SK-N-SH treated with all-trans-retinoic acid at 6 μM for 48 hours (cell line): Measurements from ENCODE around the gene DLG2.

Experiments used
- ATAC-seq: fragments of 200-7000 bp; cut with Tn5 transposase; 3 replicates; pipeline ENCODE4 v1.9.1; 2020; ENCODE audit warnings: mild to moderate bottlenecking, moderate library complexity
- ARNTL ChIP-seq: fragments of 450-650 bp; formaldehyde crosslinking; IDR thresholded peaks from 2 replicates; pipeline ENCODE4 v1.5.0; 2020; ENCODE audit warnings: low read depth, mild to moderate bottlenecking, moderate library complexity, borderline replicate concordance
- BACH2 ChIP-seq: fragments of 250-450 bp; sonication (Bioruptor Pico); IDR thresholded peaks from 2 replicates; pipeline ENCODE4 v1.9.0; 2021; ENCODE audit warnings: mild to moderate bottlenecking, borderline replicate concordance
- CREB5 ChIP-seq: fragments of 250-450 bp; sonication (Bioruptor Pico); IDR thresholded peaks from 2 replicates; pipeline ENCODE4 v1.5.1; 2020; ENCODE audit warnings: low read depth, mild to moderate bottlenecking, moderate library complexity
- CSDC2 ChIP-seq: fragments of 250-450 bp; sonication (Bioruptor Pico); IDR thresholded peaks from 2 replicates; pipeline ENCODE4 v1.5.0; 2020; ENCODE audit warnings: mild to moderate bottlenecking, moderate library complexity
- ESRRG ChIP-seq: fragments of 250-450 bp; sonication (Bioruptor Pico); IDR thresholded peaks from 2 replicates; pipeline ENCODE4 v1.6.1; 2021; ENCODE audit warnings: mild to moderate bottlenecking
- GLIS3 ChIP-seq: fragments of 250-450 bp; sonication (Bioruptor Pico); IDR thresholded peaks from 2 replicates; pipeline ENCODE4 v1.5.0; 2020; ENCODE audit warnings: mild to moderate bottlenecking, moderate library complexity
- ISL1 ChIP-seq: fragments of 250-450 bp; sonication (Bioruptor Pico); IDR thresholded peaks from 2 replicates; pipeline ENCODE4 v2.1.2; 2022; ENCODE audit warnings: mild to moderate bottlenecking, moderate library complexity
- OSR1 ChIP-seq: fragments of 250-450 bp; sonication (Bioruptor Pico); IDR thresholded peaks from 2 replicates; pipeline ENCODE4 v1.8.0; 2022; ENCODE audit warnings: moderate library complexity, mild to moderate bottlenecking, inconsistent platforms
- POU6F1 ChIP-seq: fragments of 250-450 bp; sonication (Bioruptor Pico); IDR thresholded peaks from 2 replicates; pipeline ENCODE4 v1.8.0; 2021; ENCODE audit warnings: low read depth, mild to moderate bottlenecking, moderate library complexity, borderline replicate concordance
- PPARA ChIP-seq: fragments of 250-450 bp; sonication (Bioruptor Pico); IDR thresholded peaks from 2 replicates; pipeline ENCODE4 v1.5.0; 2020; ENCODE audit warnings: mild to moderate bottlenecking, borderline replicate concordance
- RARB ChIP-seq: fragments of 250-450 bp; sonication (Bioruptor Pico); IDR thresholded peaks from 2 replicates; pipeline ENCODE4 v1.8.0; 2021; ENCODE audit warnings: mild to moderate bottlenecking, moderate library complexity
- SNAI2 ChIP-seq: fragments of 250-450 bp; sonication (Bioruptor Pico); IDR thresholded peaks from 2 replicates; pipeline ENCODE4 v1.5.0; 2020; ENCODE audit warnings: mild to moderate bottlenecking, moderate library complexity
- TOX ChIP-seq: fragments of 250-450 bp; sonication (Bioruptor Pico); IDR thresholded peaks from 2 replicates; pipeline ENCODE4 v1.8.0; 2021; ENCODE audit warnings: mild to moderate bottlenecking, moderate library complexity, borderline replicate concordance
- ZC3H10 ChIP-seq: fragments of 250-450 bp; sonication (Bioruptor Pico); IDR thresholded peaks from 2 replicates; pipeline ENCODE4 v1.5.1; 2021; ENCODE audit warnings: mild to moderate bottlenecking, moderate library complexity
- ZFP3 ChIP-seq: fragments of 250-450 bp; sonication (Bioruptor Pico); IDR thresholded peaks from 2 replicates; pipeline ENCODE4 v1.5.0; 2020; ENCODE audit warnings: mild to moderate bottlenecking, moderate library complexity
- ZFP30 ChIP-seq: fragments of 450-650 bp; formaldehyde crosslinking; IDR thresholded peaks from 2 replicates; pipeline ENCODE4 v1.5.0; 2022; ENCODE audit warnings: mild to moderate bottlenecking, moderate library complexity
- ZNF565 ChIP-seq: fragments of 450-650 bp; formaldehyde crosslinking; conservative IDR thresholded peaks from 2 replicates; pipeline ENCODE4 v1.5.0; 2020; ENCODE audit warnings: low read depth, mild to moderate bottlenecking, moderate library complexity
- ZNF70 ChIP-seq: fragments of 450-650 bp; formaldehyde crosslinking; IDR thresholded peaks from 2 replicates; pipeline ENCODE4 v1.5.0; 2020; ENCODE audit warnings: mild to moderate bottlenecking, moderate library complexity
- ZNF8 ChIP-seq: fragments of 450-650 bp; formaldehyde crosslinking; IDR thresholded peaks from 2 replicates; pipeline ENCODE4 v1.5.0; 2020; ENCODE audit warnings: mild to moderate bottlenecking, moderate library complexity
- TF ChIP-seq, protein P1 (sequence below): fragments of 250-450 bp; sonication (Bioruptor Pico); IDR thresholded peaks from 2 replicates; pipeline ENCODE4 v1.5.1; 2021; ENCODE audit warnings: mild to moderate bottlenecking, moderate library complexity
- TF ChIP-seq, protein P2 (sequence below): fragments of 250-450 bp; sonication (Bioruptor Pico); IDR thresholded peaks from 2 replicates; pipeline ENCODE4 v1.5.0; 2020; ENCODE audit warnings: mild to moderate bottlenecking, moderate library complexity
- TF ChIP-seq, protein P3 (sequence below): fragments of 250-450 bp; sonication (Bioruptor Pico); IDR thresholded peaks from 2 replicates; pipeline ENCODE4 v1.8.0; 2020; ENCODE audit warnings: mild to moderate bottlenecking, moderate library complexity, borderline replicate concordance

The DLG2 gene

GRCh38 chr11:84612645-84613044, 1014.5 kb downstream of the DLG2 start:
- ATAC-seq = no peak
- TF ChIP-seq ISL1 (no peak), ZFP30 (no peak), ARNTL (CRISPR knock-in tag) (no peak), SNAI2 (CRISPR knock-in tag) (no peak), RARB (no peak), BACH2 (no peak), PPARA (CRISPR knock-in tag) (no peak), ZC3H10 (CRISPR knock-in tag) (no peak), POU6F1 (no peak), ZFP3 (CRISPR knock-in tag) (no peak), GLIS3 (CRISPR knock-in tag) (no peak), CSDC2 (no peak)
- TF ChIP-seq, protein P1, sequence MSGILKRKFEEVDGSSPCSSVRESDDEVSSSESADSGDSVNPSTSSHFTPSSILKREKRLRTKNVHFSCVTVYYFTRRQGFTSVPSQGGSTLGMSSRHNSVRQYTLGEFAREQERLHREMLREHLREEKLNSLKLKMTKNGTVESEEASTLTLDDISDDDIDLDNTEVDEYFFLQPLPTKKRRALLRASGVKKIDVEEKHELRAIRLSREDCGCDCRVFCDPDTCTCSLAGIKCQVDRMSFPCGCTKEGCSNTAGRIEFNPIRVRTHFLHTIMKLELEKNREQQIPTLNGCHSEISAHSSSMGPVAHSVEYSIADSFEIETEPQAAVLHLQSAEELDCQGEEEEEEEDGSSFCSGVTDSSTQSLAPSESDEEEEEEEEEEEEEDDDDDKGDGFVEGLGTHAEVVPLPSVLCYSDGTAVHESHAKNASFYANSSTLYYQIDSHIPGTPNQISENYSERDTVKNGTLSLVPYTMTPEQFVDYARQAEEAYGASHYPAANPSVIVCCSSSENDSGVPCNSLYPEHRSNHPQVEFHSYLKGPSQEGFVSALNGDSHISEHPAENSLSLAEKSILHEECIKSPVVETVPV (CRISPR knock-in tag) = no peak

- no peak for TF ChIP-seq ZNF565
- no peak for TF ChIP-seq GLIS3 (CRISPR knock-in tag)
- TF ChIP-seq PPARA (CRISPR knock-in tag) = no peak
- TF ChIP-seq, protein P2, sequence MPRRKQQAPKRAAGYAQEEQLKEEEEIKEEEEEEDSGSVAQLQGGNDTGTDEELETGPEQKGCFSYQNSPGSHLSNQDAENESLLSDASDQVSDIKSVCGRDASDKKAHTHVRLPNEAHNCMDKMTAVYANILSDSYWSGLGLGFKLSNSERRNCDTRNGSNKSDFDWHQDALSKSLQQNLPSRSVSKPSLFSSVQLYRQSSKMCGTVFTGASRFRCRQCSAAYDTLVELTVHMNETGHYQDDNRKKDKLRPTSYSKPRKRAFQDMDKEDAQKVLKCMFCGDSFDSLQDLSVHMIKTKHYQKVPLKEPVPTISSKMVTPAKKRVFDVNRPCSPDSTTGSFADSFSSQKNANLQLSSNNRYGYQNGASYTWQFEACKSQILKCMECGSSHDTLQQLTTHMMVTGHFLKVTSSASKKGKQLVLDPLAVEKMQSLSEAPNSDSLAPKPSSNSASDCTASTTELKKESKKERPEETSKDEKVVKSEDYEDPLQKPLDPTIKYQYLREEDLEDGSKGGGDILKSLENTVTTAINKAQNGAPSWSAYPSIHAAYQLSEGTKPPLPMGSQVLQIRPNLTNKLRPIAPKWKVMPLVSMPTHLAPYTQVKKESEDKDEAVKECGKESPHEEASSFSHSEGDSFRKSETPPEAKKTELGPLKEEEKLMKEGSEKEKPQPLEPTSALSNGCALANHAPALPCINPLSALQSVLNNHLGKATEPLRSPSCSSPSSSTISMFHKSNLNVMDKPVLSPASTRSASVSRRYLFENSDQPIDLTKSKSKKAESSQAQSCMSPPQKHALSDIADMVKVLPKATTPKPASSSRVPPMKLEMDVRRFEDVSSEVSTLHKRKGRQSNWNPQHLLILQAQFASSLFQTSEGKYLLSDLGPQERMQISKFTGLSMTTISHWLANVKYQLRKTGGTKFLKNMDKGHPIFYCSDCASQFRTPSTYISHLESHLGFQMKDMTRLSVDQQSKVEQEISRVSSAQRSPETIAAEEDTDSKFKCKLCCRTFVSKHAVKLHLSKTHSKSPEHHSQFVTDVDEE (CRISPR knock-in tag) = no peak
- no peak for TF ChIP-seq TOX
- no peak for TF ChIP-seq ZFP3 (CRISPR knock-in tag)
- TF ChIP-seq ZNF70 (CRISPR knock-in tag) = no peak
- no peak for TF ChIP-seq SNAI2 (CRISPR knock-in tag)
- no peak for TF ChIP-seq ZNF8 (CRISPR knock-in tag)
- TF ChIP-seq POU6F1 = no peak
- no peak for TF ChIP-seq ISL1
- TF ChIP-seq CREB5 = no peak
- TF ChIP-seq ESRRG (CRISPR knock-in tag) = no peak
- no peak for TF ChIP-seq ZC3H10 (CRISPR knock-in tag)
- no peak for TF ChIP-seq OSR1 (CRISPR knock-in tag)
- TF ChIP-seq, protein P3, sequence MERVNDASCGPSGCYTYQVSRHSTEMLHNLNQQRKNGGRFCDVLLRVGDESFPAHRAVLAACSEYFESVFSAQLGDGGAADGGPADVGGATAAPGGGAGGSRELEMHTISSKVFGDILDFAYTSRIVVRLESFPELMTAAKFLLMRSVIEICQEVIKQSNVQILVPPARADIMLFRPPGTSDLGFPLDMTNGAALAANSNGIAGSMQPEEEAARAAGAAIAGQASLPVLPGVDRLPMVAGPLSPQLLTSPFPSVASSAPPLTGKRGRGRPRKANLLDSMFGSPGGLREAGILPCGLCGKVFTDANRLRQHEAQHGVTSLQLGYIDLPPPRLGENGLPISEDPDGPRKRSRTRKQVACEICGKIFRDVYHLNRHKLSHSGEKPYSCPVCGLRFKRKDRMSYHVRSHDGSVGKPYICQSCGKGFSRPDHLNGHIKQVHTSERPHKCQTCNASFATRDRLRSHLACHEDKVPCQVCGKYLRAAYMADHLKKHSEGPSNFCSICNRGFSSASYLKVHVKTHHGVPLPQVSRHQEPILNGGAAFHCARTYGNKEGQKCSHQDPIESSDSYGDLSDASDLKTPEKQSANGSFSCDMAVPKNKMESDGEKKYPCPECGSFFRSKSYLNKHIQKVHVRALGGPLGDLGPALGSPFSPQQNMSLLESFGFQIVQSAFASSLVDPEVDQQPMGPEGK (CRISPR knock-in tag) = no peak
- TF ChIP-seq ZFP30 = no peak
- no peak for TF ChIP-seq CSDC2
- ATAC-seq = no peak
Observed at GRCh38 chr11:84608837-84609196, 1018.3 kb downstream of the DLG2 start.
